Activated naive CD8-positive, alpha-beta T cell treated with anti-CD3 and anti-CD28 coated beads for 36 hours (primary cell): ENCODE measurements around the gene SHB. TPM values are rescaled to one million over a fixed set of nuclear protein-coding genes. Genes with fewer than 3 reads are reported as not detected.

ENCODE experiments used
- DNase-seq: peaks from one replicate; pipeline ENCODE4 v3.0.0; 2021
- H3K27ac Mint-ChIP-seq: one replicate; pipeline ENCODE4 v1.8.0; 2022; ENCODE audit warnings: mild to moderate bottlenecking, moderate library complexity, mixed read lengths
- H3K27me3 Mint-ChIP-seq: one replicate; pipeline ENCODE4 v1.8.0; 2022; ENCODE audit warnings: mild to moderate bottlenecking, mixed read lengths
- H3K36me3 Mint-ChIP-seq: one replicate; pipeline ENCODE4 v1.8.0; 2021; ENCODE audit warnings: mild to moderate bottlenecking, mixed read lengths
- H3K4me1 Mint-ChIP-seq: one replicate; pipeline ENCODE4 v1.8.0; 2021; ENCODE audit warnings: mixed read lengths
- H3K4me3 Mint-ChIP-seq: one replicate; pipeline ENCODE4 v1.8.0; 2022; ENCODE audit warnings: mild to moderate bottlenecking, moderate library complexity, mixed read lengths
- H3K9me3 Mint-ChIP-seq: one replicate; pipeline ENCODE4 v1.8.0; 2022; ENCODE audit warnings: mixed read lengths
- total RNA-seq, 2 experiments: library from RNA; stranded (reverse); gene quantifications; one replicate each; pipeline ENCODE4 v1.2.3, GENCODE V29; 2021

Gene SHB
- total RNA-seq, 2 experiments from 2014 or later, result 1.2 to 1.8 TPM

GRCh38 chr9:38030658-38031057, 38.4 kb downstream of the SHB start:
- Mint-ChIP-seq H3K4me1 (peaks cover 7% of the 10 kb centered on the region), H3K4me3 (no peak overlapping the region), H3K36me3 (no peaks in the 10 kb centered on the region), H3K9me3 (no peaks in the 10 kb centered on the region), H3K27ac (no peak overlapping the region), H3K27me3 (no peaks in the 10 kb centered on the region)
- no peak for DNase-seq

GRCh38 chr9:38029915-38030638, 39.0 kb downstream of the SHB start:
- H3K27me3 Mint-ChIP-seq, result no peaks in the 10 kb centered on the region
- H3K4me1 Mint-ChIP-seq, result peaks cover 7% of the 10 kb centered on the region
- no peaks in the 10 kb centered on the region for H3K36me3 Mint-ChIP-seq
- DNase-seq, result no peak
- no peak overlapping the region for H3K27ac Mint-ChIP-seq
- no peaks in the 10 kb centered on the region for H3K9me3 Mint-ChIP-seq
- no peak overlapping the region for H3K4me3 Mint-ChIP-seq

- Mint-ChIP-seq H3K36me3 (no peaks in the 10 kb centered on the region), H3K4me3 (no peak overlapping the region), H3K27ac (no peak overlapping the region), H3K4me1 (peaks cover 7% of the 10 kb centered on the region), H3K27me3 (no peaks in the 10 kb centered on the region), H3K9me3 (no peaks in the 10 kb centered on the region)
- no peak for DNase-seq
Observed at GRCh38 chr9:38027714-38028113, 41.3 kb downstream of the SHB start.

GRCh38 chr9:38026840-38027527, 42.0 kb downstream of the SHB start:
- no peaks in the 10 kb centered on the region for H3K27me3 Mint-ChIP-seq
- H3K36me3 Mint-ChIP-seq, result no peaks in the 10 kb centered on the region
- H3K9me3 Mint-ChIP-seq, result no peaks in the 10 kb centered on the region
- H3K4me1 Mint-ChIP-seq, result peaks cover 7% of the 10 kb centered on the region
- no peak for DNase-seq
- no peak overlapping the region for H3K4me3 Mint-ChIP-seq
- H3K27ac Mint-ChIP-seq, result no peak overlapping the region

GRCh38 chr9:38026021-38026809, 42.8 kb downstream of the SHB start:
- Mint-ChIP-seq H3K4me1 (peaks cover 7% of the 10 kb centered on the region), H3K4me3 (no peak overlapping the region), H3K27ac (no peak overlapping the region), H3K36me3 (no peaks in the 10 kb centered on the region), H3K9me3 (no peaks in the 10 kb centered on the region), H3K27me3 (no peaks in the 10 kb centered on the region)
- no peak for DNase-seq

- Mint-ChIP-seq H3K27me3 (no peaks in the 10 kb centered on the region), H3K27ac (no peak overlapping the region), H3K4me1 (peaks cover 5% of the 10 kb centered on the region), H3K4me3 (no peak overlapping the region), H3K36me3 (no peaks in the 10 kb centered on the region), H3K9me3 (no peaks in the 10 kb centered on the region)
- DNase-seq, result no peak
Observed at GRCh38 chr9:38025166-38025565, 43.9 kb downstream of the SHB start.

- no peak for DNase-seq
- Mint-ChIP-seq H3K4me1 (no peaks in the 10 kb centered on the region), H3K36me3 (no peaks in the 10 kb centered on the region), H3K27me3 (no peaks in the 10 kb centered on the region), H3K9me3 (no peaks in the 10 kb centered on the region), H3K27ac (no peak overlapping the region), H3K4me3 (no peak overlapping the region)
Observed at GRCh38 chr9:38024036-38024681, 44.9 kb downstream of the SHB start.

GRCh38 chr9:38023661-38024035, 45.4 kb downstream of the SHB start:
- Mint-ChIP-seq H3K27me3 (no peaks in the 10 kb centered on the region), H3K27ac (no peak overlapping the region), H3K4me3 (no peak overlapping the region), H3K9me3 (no peaks in the 10 kb centered on the region), H3K4me1 (no peaks in the 10 kb centered on the region), H3K36me3 (no peaks in the 10 kb centered on the region)
- DNase-seq, result no peak

GRCh38 chr9:38022995-38023394, 46.0 kb downstream of the SHB start:
- H3K27me3 Mint-ChIP-seq, result no peaks in the 10 kb centered on the region
- no peaks in the 10 kb centered on the region for H3K9me3 Mint-ChIP-seq
- no peaks in the 10 kb centered on the region for H3K36me3 Mint-ChIP-seq
- no peak for DNase-seq
- no peaks in the 10 kb centered on the region for H3K4me1 Mint-ChIP-seq
- no peak overlapping the region for H3K27ac Mint-ChIP-seq
- H3K4me3 Mint-ChIP-seq, result no peak overlapping the region

GRCh38 chr9:38022203-38022895, 46.7 kb downstream of the SHB start:
- H3K4me1 Mint-ChIP-seq, result no peaks in the 10 kb centered on the region
- H3K27ac Mint-ChIP-seq, result no peak overlapping the region
- no peak overlapping the region for H3K4me3 Mint-ChIP-seq
- no peaks in the 10 kb centered on the region for H3K27me3 Mint-ChIP-seq
- no peak for DNase-seq
- H3K9me3 Mint-ChIP-seq, result no peaks in the 10 kb centered on the region
- H3K36me3 Mint-ChIP-seq, result no peaks in the 10 kb centered on the region

GRCh38 chr9:38020151-38021076, 48.6 kb downstream of the SHB start:
- Mint-ChIP-seq H3K9me3 (no peaks in the 10 kb centered on the region), H3K36me3 (no peaks in the 10 kb centered on the region), H3K4me1 (no peaks in the 10 kb centered on the region), H3K27ac (no peak overlapping the region), H3K4me3 (no peak overlapping the region), H3K27me3 (no peaks in the 10 kb centered on the region)
- no peak for DNase-seq

GRCh38 chr9:38019731-38020130, 49.3 kb downstream of the SHB start:
- H3K4me1 Mint-ChIP-seq, result no peaks in the 10 kb centered on the region
- no peak for DNase-seq
- no peaks in the 10 kb centered on the region for H3K27me3 Mint-ChIP-seq
- no peak overlapping the region for H3K27ac Mint-ChIP-seq
- H3K9me3 Mint-ChIP-seq, result no peaks in the 10 kb centered on the region
- H3K4me3 Mint-ChIP-seq, result no peak overlapping the region
- no peaks in the 10 kb centered on the region for H3K36me3 Mint-ChIP-seq

- no peaks in the 10 kb centered on the region for H3K36me3 Mint-ChIP-seq
- H3K4me3 Mint-ChIP-seq, result no peak overlapping the region
- H3K27ac Mint-ChIP-seq, result no peak overlapping the region
- H3K27me3 Mint-ChIP-seq, result no peaks in the 10 kb centered on the region
- no peaks in the 10 kb centered on the region for H3K9me3 Mint-ChIP-seq
- H3K4me1 Mint-ChIP-seq, result no peaks in the 10 kb centered on the region
- no peak for DNase-seq
Observed at GRCh38 chr9:38018958-38019602, 49.9 kb downstream of the SHB start.
